SK-N-SH treated with all-trans-retinoic acid at 6 μM for 48 hours (cell line): Measurements from ENCODE around the gene C3orf70.

Experiments
- ARNTL ChIP-seq: fragments of 450-650 bp; formaldehyde crosslinking; IDR thresholded peaks from 2 replicates; pipeline ENCODE4 v1.5.0; 2020; ENCODE audit warnings: low read depth, mild to moderate bottlenecking, moderate library complexity, borderline replicate concordance
- BACH2 ChIP-seq: fragments of 250-450 bp; sonication (Bioruptor Pico); IDR thresholded peaks from 2 replicates; pipeline ENCODE4 v1.9.0; 2021; ENCODE audit warnings: mild to moderate bottlenecking, borderline replicate concordance
- CSDC2 ChIP-seq: fragments of 250-450 bp; sonication (Bioruptor Pico); IDR thresholded peaks from 2 replicates; pipeline ENCODE4 v1.5.0; 2020; ENCODE audit warnings: mild to moderate bottlenecking, moderate library complexity
- ISL1 ChIP-seq: fragments of 250-450 bp; sonication (Bioruptor Pico); IDR thresholded peaks from 2 replicates; pipeline ENCODE4 v2.1.2; 2022; ENCODE audit warnings: mild to moderate bottlenecking, moderate library complexity
- PPARA ChIP-seq: fragments of 250-450 bp; sonication (Bioruptor Pico); IDR thresholded peaks from 2 replicates; pipeline ENCODE4 v1.5.0; 2020; ENCODE audit warnings: mild to moderate bottlenecking, borderline replicate concordance
- RARB ChIP-seq: fragments of 250-450 bp; sonication (Bioruptor Pico); IDR thresholded peaks from 2 replicates; pipeline ENCODE4 v1.8.0; 2021; ENCODE audit warnings: mild to moderate bottlenecking, moderate library complexity
- SNAI2 ChIP-seq: fragments of 250-450 bp; sonication (Bioruptor Pico); IDR thresholded peaks from 2 replicates; pipeline ENCODE4 v1.5.0; 2020; ENCODE audit warnings: mild to moderate bottlenecking, moderate library complexity
- TCF4 ChIP-seq: fragments of 250-450 bp; sonication (Bioruptor Pico); IDR thresholded peaks from 2 replicates; pipeline ENCODE4 v1.8.0; 2021; ENCODE audit warnings: mild to moderate bottlenecking, moderate library complexity, borderline replicate concordance
- ZC3H10 ChIP-seq: fragments of 250-450 bp; sonication (Bioruptor Pico); IDR thresholded peaks from 2 replicates; pipeline ENCODE4 v1.5.1; 2021; ENCODE audit warnings: mild to moderate bottlenecking, moderate library complexity
- ZFP3 ChIP-seq: fragments of 250-450 bp; sonication (Bioruptor Pico); IDR thresholded peaks from 2 replicates; pipeline ENCODE4 v1.5.0; 2020; ENCODE audit warnings: mild to moderate bottlenecking, moderate library complexity
- ZNF70 ChIP-seq: fragments of 450-650 bp; formaldehyde crosslinking; IDR thresholded peaks from 2 replicates; pipeline ENCODE4 v1.5.0; 2020; ENCODE audit warnings: mild to moderate bottlenecking, moderate library complexity
- TF ChIP-seq, protein P1 (sequence below): fragments of 250-450 bp; sonication (Bioruptor Pico); IDR thresholded peaks from 2 replicates; pipeline ENCODE4 v1.5.1; 2020; ENCODE audit warnings: low read depth, mild to moderate bottlenecking, moderate library complexity
- TF ChIP-seq, protein P2 (sequence below): fragments of 250-450 bp; sonication (Bioruptor Pico); IDR thresholded peaks from 2 replicates; pipeline ENCODE4 v1.5.0; 2020; ENCODE audit warnings: mild to moderate bottlenecking, moderate library complexity
- TF ChIP-seq, protein P3 (sequence below): fragments of 250-450 bp; sonication (Bioruptor Pico); IDR thresholded peaks from 2 replicates; pipeline ENCODE4 v1.8.0; 2021; ENCODE audit warnings: low read depth, mild to moderate bottlenecking, moderate library complexity, borderline replicate concordance

DNA sequence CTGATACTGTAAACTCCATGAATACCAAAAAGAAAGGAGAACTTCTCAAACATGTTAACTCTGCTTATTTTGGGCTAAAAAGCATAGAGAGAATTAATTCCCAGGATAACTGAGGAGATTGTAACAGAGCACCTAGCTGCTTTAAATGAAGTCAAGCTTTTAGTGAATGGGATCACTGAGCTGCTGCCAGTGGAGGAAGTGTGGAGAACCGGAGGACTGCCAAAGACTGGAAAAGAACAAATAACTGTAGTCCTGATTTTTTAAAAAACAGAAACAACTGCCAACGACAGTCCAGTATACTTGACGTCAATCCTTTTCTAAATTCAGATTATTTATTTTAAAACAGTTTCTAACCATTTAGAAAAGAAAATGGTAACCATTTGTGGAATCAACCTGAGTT, 3.3 kb downstream of the C3orf70 start:
- TF ChIP-seq, protein P1, sequence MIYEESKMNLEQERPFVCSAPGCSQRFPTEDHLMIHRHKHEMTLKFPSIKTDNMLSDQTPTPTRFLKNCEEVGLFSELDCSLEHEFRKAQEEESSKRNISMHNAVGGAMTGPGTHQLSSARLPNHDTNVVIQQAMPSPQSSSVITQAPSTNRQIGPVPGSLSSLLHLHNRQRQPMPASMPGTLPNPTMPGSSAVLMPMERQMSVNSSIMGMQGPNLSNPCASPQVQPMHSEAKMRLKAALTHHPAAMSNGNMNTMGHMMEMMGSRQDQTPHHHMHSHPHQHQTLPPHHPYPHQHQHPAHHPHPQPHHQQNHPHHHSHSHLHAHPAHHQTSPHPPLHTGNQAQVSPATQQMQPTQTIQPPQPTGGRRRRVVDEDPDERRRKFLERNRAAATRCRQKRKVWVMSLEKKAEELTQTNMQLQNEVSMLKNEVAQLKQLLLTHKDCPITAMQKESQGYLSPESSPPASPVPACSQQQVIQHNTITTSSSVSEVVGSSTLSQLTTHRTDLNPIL: no peak
- TF ChIP-seq PPARA (CRISPR knock-in tag) (no peak), CSDC2 (CRISPR knock-in tag) (no peak), ISL1 (CRISPR knock-in tag) (no peak), ZC3H10 (CRISPR knock-in tag) (no peak), ZFP3 (CRISPR knock-in tag) (no peak), SNAI2 (no peak), RARB (no peak), BACH2 (no peak), ZNF70 (CRISPR knock-in tag) (no peak), TCF4 (CRISPR knock-in tag) (no peak), ARNTL (CRISPR knock-in tag) (no peak)
- TF ChIP-seq, protein P2, sequence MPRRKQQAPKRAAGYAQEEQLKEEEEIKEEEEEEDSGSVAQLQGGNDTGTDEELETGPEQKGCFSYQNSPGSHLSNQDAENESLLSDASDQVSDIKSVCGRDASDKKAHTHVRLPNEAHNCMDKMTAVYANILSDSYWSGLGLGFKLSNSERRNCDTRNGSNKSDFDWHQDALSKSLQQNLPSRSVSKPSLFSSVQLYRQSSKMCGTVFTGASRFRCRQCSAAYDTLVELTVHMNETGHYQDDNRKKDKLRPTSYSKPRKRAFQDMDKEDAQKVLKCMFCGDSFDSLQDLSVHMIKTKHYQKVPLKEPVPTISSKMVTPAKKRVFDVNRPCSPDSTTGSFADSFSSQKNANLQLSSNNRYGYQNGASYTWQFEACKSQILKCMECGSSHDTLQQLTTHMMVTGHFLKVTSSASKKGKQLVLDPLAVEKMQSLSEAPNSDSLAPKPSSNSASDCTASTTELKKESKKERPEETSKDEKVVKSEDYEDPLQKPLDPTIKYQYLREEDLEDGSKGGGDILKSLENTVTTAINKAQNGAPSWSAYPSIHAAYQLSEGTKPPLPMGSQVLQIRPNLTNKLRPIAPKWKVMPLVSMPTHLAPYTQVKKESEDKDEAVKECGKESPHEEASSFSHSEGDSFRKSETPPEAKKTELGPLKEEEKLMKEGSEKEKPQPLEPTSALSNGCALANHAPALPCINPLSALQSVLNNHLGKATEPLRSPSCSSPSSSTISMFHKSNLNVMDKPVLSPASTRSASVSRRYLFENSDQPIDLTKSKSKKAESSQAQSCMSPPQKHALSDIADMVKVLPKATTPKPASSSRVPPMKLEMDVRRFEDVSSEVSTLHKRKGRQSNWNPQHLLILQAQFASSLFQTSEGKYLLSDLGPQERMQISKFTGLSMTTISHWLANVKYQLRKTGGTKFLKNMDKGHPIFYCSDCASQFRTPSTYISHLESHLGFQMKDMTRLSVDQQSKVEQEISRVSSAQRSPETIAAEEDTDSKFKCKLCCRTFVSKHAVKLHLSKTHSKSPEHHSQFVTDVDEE (CRISPR knock-in tag): no peak
- TF ChIP-seq, protein P3, sequence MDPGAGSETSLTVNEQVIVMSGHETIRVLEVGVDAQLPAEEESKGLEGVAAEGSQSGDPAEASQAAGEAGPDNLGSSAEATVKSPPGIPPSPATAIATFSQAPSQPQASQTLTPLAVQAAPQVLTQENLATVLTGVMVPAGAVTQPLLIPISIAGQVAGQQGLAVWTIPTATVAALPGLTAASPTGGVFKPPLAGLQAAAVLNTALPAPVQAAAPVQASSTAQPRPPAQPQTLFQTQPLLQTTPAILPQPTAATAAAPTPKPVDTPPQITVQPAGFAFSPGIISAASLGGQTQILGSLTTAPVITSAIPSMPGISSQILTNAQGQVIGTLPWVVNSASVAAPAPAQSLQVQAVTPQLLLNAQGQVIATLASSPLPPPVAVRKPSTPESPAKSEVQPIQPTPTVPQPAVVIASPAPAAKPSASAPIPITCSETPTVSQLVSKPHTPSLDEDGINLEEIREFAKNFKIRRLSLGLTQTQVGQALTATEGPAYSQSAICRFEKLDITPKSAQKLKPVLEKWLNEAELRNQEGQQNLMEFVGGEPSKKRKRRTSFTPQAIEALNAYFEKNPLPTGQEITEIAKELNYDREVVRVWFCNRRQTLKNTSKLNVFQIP (CRISPR knock-in tag): no peak
